ENCODE results near the gene ZNF232.

ZNF232 gene

DNA sequence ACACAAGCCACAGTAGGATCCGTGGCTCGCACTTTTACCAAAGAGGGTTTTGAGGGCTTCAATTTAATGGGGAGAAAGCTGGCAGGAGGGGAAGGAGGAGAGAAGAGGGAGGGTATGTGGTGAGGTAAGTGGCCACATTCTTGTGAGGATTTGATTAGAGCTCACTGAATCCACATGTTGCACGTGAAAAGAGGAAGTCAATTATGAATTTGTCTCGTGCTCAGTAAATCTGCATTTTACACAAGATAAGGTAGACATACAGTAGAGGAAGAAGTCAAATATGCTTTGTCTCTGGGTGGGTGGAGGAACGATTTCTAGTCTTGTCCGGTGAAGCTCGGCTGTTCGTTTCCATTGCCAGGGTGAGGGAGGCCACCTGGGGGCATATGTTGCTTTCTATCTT lies 862 bp downstream of the ZNF232 start:
- TF ChIP-seq, protein P1, sequence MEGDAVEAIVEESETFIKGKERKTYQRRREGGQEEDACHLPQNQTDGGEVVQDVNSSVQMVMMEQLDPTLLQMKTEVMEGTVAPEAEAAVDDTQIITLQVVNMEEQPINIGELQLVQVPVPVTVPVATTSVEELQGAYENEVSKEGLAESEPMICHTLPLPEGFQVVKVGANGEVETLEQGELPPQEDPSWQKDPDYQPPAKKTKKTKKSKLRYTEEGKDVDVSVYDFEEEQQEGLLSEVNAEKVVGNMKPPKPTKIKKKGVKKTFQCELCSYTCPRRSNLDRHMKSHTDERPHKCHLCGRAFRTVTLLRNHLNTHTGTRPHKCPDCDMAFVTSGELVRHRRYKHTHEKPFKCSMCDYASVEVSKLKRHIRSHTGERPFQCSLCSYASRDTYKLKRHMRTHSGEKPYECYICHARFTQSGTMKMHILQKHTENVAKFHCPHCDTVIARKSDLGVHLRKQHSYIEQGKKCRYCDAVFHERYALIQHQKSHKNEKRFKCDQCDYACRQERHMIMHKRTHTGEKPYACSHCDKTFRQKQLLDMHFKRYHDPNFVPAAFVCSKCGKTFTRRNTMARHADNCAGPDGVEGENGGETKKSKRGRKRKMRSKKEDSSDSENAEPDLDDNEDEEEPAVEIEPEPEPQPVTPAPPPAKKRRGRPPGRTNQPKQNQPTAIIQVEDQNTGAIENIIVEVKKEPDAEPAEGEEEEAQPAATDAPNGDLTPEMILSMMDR (conservative IDR thresholded peaks at IDR 0.05; ENCODE audit: control insufficient read depth, insufficient read depth, low read depth, low read length), result no peak
- DNase-seq (ENCODE audit: low read depth), result no peak
- peak overlapping the region; percentile 82 for H3K4me3 ChIP-seq (ENCODE audit: control insufficient read depth, low read depth, low read length)

DNA sequence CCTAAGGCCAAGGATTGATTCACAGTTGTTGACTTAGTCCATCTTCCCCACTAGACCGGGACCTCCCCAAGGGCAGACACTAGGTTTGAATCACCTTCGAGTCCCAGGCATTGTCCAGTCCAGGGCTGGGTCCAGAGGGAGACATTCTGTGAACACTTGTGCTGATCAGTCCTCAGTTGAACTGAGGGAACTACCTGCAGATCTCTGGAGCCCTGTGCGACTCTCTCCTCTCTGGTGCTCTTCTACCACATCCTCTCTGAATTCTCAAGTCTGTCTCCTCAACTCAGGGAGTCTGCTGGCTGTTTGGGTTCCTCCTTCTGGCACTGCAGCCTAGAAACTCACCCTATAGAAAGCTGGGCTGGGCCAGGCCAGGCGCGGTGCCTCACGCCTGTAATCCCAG lies 10.8 kb downstream of the ZNF232 start:
- TF ChIP-seq, protein P1 (conservative IDR thresholded peaks at IDR 0.05; ENCODE audit: control insufficient read depth, insufficient read depth, low read depth, low read length), result no peak
- H3K4me3 ChIP-seq (ENCODE audit: control insufficient read depth, low read depth, low read length), result no peak overlapping the region
- DNase-seq (ENCODE audit: low read depth), result no peak

DNA sequence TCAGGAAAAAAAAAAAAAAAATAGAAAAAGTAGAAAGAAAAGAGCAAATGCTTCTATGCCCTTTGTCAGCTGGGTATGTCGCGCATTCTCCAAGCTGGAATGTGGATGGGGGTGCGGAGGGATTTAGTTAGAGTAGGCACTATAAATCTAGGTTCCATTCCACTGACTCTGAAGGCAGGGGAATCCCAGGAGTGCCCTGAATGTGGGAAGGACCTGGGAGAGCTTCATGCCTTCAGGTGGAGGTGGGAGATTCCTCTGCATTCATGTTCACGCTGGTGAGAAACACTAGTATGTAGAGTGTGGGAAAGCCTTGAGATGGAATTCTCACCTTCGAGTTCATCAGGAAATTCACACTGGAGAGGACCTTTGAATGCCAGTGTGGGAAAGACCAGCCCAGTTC lies 12.4 kb downstream of the ZNF232 start:
- no peak overlapping the region for H3K4me3 ChIP-seq (ENCODE audit: control insufficient read depth, low read depth, low read length)
- no peak for DNase-seq (ENCODE audit: low read depth)
- TF ChIP-seq, protein P1 (conservative IDR thresholded peaks at IDR 0.05; ENCODE audit: control insufficient read depth, insufficient read depth, low read depth, low read length), result no peak

DNA sequence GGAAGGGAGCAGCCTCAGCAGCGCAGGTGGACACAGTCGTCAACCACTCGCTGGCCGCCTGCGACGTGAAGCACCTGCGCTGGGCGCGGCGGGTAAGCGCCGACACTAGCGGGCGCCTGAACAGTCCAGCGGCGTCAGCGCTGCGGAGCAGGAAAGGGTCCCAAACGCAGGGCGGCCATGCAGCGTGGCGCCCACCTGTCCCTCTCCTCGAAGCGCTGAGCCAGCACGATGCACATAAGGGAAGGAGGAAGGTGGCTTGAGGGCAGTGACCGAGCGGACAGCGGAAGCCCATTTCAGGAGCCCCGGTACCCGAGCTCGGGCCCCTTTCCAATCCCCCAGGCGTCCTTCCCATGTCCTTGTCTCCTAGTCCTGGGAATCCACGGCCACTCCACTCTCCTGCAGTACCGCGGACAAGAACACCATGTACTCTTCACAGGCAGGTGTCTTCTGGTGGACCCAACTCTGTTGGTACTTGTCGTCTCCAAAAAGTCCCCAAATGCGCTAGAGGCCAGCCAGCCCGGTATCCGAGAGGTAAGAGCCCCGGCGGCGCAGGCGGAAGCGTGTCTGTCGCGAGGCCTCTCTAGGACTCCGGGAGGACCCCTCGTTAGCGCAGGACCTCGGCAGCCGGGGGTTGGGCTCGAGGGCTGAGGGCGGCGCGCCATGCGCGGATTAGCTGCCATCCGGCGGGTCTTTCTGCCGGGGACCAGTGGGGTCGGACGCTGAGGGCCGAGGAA lies 14.4 kb downstream of the ZNF232 start:
- H3K4me3 ChIP-seq (ENCODE audit: control insufficient read depth, low read depth, low read length), result no peak overlapping the region
- DNase-seq (ENCODE audit: low read depth), result no peak
- TF ChIP-seq, protein P1 (conservative IDR thresholded peaks at IDR 0.05; ENCODE audit: control insufficient read depth, insufficient read depth, low read depth, low read length), result no peak

DNA sequence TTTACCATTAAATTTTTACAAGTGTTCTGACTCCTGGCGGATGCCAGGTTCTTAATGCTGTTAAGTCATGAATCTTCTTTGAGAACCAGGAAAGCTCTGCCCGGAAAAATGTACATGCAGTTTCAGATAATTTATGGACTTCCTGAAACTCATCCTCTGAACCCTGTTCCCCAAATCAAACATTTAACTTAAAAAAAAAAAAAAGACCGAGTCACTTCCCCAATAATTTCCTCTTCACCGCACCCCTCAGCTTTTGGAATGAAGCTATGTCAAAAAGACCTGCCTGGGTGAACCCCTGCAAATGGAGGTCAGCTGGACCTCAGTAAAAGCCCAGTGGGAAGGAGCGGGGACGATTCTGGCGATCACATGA lies 15.0 kb downstream of the ZNF232 start:
- no peak for DNase-seq (ENCODE audit: low read depth)
- TF ChIP-seq, protein P1 (conservative IDR thresholded peaks at IDR 0.05; ENCODE audit: control insufficient read depth, insufficient read depth, low read depth, low read length), result no peak
- no peak overlapping the region for H3K4me3 ChIP-seq (ENCODE audit: control insufficient read depth, low read depth, low read length)

DNA sequence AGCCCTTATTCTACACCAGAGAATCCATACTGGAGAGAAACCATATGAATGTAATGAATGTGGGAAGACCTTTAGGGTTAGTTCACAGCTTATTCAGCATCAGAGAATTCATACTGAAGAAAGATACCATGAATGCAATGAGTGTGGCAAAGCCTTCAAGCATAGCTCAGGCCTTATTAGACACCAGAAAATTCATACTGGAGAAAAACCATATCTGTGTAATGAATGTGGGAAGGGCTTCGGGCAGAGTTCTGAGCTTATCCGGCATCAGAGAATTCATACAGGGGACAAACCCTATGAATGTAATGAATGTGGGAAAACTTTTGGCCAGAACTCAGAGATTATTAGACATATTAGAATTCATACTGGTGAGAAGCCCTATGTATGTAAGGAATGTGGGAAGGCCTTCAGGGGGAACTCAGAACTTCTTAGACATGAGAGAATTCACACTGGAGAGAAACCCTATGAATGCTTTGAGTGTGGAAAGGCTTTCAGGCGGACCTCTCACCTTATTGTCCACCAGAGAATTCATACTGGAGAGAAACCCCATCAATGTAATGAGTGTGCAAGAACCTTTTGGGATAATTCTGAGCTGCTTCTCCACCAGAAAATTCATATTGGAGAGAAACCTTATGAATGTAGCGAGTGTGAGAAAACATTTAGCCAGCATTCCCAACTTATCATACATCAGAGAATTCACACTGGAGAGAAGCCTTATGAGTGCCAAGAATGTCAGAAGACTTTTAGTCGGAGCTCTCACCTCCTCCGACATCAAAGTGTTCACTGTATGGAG lies 19.3 kb downstream of the ZNF232 start:
- H3K4me3 ChIP-seq (ENCODE audit: control insufficient read depth, low read depth, low read length), result no peak overlapping the region
- TF ChIP-seq, protein P1 (conservative IDR thresholded peaks at IDR 0.05; ENCODE audit: control insufficient read depth, insufficient read depth, low read depth, low read length), result no peak
- no peak for DNase-seq (ENCODE audit: low read depth)

Measured in fibroblast of mammary gland (primary cell).